DND-41 (cell line): ENCODE results near the gene HTD2.

Source experiments
- ATAC-seq: fragments of 200-7000 bp; cut with Tn5 transposase; 3 replicates; pipeline ENCODE4 v1.9.1; 2021; ENCODE audit warnings: low read depth; ENCODE audit not compliant: insufficient read depth
- DNase-seq: peaks from one replicate; pipeline ENCODE4 v3.0.0-alpha.2; 2020
- H2AFZ ChIP-seq: 2 replicates; pipeline ENCODE4 v1.6.0; 2012; ENCODE audit warnings: low read depth, low read length
- H3K27ac ChIP-seq: 2 replicates; pipeline ENCODE4 v1.5.1; 2012; ENCODE audit warnings: low read length, inconsistent platforms
- H3K27me3 ChIP-seq: fragments of 200-600 bp; sonication (generic); 2 replicates; pipeline ENCODE4 v1.6.0; 2012; ENCODE audit warnings: low read length, mild to moderate bottlenecking, inconsistent platforms; ENCODE audit not compliant: insufficient read depth, poor library complexity
- H3K36me3 ChIP-seq: 2 replicates; pipeline ENCODE4 v1.5.1; 2012; ENCODE audit warnings: low read length, inconsistent platforms; ENCODE audit not compliant: insufficient read depth
- H3K4me1 ChIP-seq: 2 replicates; pipeline ENCODE4 v1.5.1; 2012; ENCODE audit warnings: mild to moderate bottlenecking, low read length; ENCODE audit not compliant: insufficient read depth
- H3K4me2 ChIP-seq: 2 replicates; pipeline ENCODE4 v1.6.0; 2012; ENCODE audit warnings: mild to moderate bottlenecking, moderate library complexity, low read length, inconsistent platforms; ENCODE audit not compliant: insufficient read depth
- H3K4me3 ChIP-seq, 2 experiments: fragments of 200-600 bp in 1 of 2; shearing (Covaris generic) in 1 of 2; 2 replicates each; pipeline ENCODE4 v1.5.1; 2012 to 2016; ENCODE audit warnings: inconsistent platforms in 2 of 2, low read length in 2 of 2, mild to moderate bottlenecking in 2 of 2, low read depth in 1 of 2, moderate library complexity in 1 of 2
- H3K79me2 ChIP-seq: 2 replicates; pipeline ENCODE4 v1.6.0; 2012; ENCODE audit warnings: low read length, inconsistent platforms; ENCODE audit not compliant: insufficient read depth
- H3K9ac ChIP-seq: 2 replicates; pipeline ENCODE4 v1.6.0; 2012; ENCODE audit warnings: low read depth, mild to moderate bottlenecking, inconsistent platforms, low read length, moderate library complexity
- H3K9me3 ChIP-seq: 2 replicates; pipeline ENCODE4 v1.5.1; 2012; ENCODE audit warnings: low read length, moderate library complexity, mild to moderate bottlenecking, inconsistent platforms; ENCODE audit not compliant: insufficient read depth, severe bottlenecking
- H4K20me1 ChIP-seq: 2 replicates; pipeline ENCODE4 v1.6.0; 2012; ENCODE audit warnings: low read length; ENCODE audit not compliant: insufficient read depth
- EZH2 ChIP-seq: IDR thresholded peaks from 3 replicates; pipeline ENCODE4 v1.6.1; 2012; ENCODE audit warnings: borderline replicate concordance, low read depth, mild to moderate bottlenecking, moderate library complexity, low read length, inconsistent platforms; ENCODE audit not compliant: severe bottlenecking
- TF ChIP-seq, protein P1 (sequence below): IDR thresholded peaks from 2 replicates; pipeline ENCODE4 v1.5.1; 2012; ENCODE audit warnings: borderline replicate concordance, low read length, moderate library complexity, mild to moderate bottlenecking; ENCODE audit not compliant: poor library complexity, severe bottlenecking; ENCODE audit errors: extremely low read depth

Gene HTD2

DNA sequence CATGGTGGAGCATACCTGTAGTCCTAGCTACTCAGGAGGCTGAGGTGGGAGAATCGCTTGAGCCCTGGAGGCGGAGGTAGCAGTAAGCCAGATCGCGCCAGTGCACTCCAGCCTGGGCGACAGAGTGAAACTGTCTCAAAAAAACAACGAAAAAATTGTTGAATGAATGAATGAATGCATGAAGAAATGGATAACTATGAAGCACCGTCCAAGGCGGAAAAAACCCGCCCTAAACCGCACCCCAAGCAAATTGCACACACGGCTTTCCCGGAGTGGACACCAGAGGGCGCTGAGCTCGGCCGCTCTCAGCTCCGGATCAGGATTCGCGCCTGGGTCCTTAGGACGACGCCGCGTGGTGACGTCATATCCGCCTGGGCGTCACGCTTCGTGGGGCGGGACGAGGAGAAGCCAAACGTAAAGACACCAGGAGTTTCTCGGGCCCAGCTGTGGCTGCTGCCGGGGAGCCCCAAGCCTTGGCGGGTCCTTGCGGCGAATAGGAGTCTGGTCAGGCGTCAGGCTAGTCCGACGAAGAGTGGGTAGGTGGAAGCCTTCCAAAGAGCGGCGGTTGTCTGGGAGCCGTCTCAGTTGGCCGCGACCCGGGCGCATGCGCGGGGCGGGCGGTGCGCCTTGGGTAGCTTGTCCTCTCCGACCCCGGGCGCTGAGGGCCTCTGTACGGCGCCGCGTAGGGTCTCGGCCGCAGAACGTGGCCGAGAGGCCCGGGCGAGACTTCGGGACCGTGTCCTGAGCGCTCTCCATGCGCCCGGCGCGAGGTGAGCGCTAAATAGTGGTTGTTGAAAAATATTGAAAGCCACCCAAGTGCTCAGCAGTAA lies at the start of gene HTD2, which contains the start of gene RPP14:
TSS of gene HTD2 (plus strand) at position 639 of the 830 bp plus-strand sequence. CDS start 11,094 bp downstream, outside the sequence.
TSS of gene RPP14 (plus strand) at position 364 of the 830 bp plus-strand sequence. CDS start 4,085 bp downstream, outside the sequence.
- Histone ChIP-seq H3K4me3 (peak within 1 kb of the TSS; percentile 90 to 95), H3K4me1 (peaks cover 27% of the 10 kb centered on the region), H3K79me2 (peaks cover 44% of the 10 kb centered on the region), H4K20me1 (peaks cover 24% of the 10 kb centered on the region), H2AFZ (peak within 1 kb of the TSS; percentile 90), H3K36me3 (peaks cover 27% of the 10 kb centered on the region), H3K9me3 (no peaks in the 10 kb centered on the region), H3K27ac (peak within 1 kb of the TSS; percentile 97), H3K4me2 (peak within 1 kb of the TSS; percentile 91), H3K27me3 (peaks cover 1% of the 10 kb centered on the region), H3K9ac (peak within 1 kb of the TSS; percentile 86)
- DNase-seq (peak; percentile 98), ATAC-seq (peak; percentile 88)
- TF ChIP-seq EZH2 = no peak
- TF ChIP-seq, protein P1, sequence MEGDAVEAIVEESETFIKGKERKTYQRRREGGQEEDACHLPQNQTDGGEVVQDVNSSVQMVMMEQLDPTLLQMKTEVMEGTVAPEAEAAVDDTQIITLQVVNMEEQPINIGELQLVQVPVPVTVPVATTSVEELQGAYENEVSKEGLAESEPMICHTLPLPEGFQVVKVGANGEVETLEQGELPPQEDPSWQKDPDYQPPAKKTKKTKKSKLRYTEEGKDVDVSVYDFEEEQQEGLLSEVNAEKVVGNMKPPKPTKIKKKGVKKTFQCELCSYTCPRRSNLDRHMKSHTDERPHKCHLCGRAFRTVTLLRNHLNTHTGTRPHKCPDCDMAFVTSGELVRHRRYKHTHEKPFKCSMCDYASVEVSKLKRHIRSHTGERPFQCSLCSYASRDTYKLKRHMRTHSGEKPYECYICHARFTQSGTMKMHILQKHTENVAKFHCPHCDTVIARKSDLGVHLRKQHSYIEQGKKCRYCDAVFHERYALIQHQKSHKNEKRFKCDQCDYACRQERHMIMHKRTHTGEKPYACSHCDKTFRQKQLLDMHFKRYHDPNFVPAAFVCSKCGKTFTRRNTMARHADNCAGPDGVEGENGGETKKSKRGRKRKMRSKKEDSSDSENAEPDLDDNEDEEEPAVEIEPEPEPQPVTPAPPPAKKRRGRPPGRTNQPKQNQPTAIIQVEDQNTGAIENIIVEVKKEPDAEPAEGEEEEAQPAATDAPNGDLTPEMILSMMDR = peak; percentile 98

DNA sequence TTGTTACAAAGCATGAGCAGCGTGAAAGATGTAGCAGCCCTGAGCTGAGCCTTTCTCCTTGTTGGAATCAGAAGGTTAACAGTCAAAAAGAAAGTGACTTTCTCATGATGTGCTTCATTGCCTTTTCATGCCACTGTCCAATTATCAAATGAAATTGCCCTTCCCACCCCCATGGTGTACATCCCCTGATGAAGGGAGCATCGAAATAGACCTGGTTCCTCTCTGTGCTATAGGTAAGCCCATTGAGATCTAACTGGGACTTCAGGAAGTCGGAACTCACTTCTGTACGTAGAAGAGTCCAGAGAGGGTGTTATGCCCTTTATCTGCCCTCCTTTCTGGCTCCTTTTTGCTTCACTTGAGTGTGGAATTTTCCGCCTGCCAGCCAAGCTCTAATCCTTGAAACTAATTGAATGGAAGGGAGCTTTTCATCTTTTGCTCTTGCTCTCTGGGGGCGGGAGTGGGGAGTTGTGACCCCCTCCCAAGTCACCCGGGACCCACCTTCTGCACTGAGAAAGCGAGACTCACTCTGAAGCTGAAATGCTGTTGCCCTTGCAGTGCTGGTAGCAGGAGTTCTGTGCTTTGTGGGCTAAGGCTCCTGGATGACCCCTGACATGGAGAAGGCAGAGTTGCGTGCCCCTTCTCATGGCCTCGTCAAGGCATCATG lies 47.8 kb upstream of the HTD2 start:
- H3K9me3 ChIP-seq = no peaks in the 10 kb centered on the region
- ATAC-seq (no peak), DNase-seq (no peak)
- no peak overlapping the region for H3K27ac ChIP-seq
- H4K20me1 ChIP-seq = no peaks in the 10 kb centered on the region
- H3K4me1 ChIP-seq = no peaks in the 10 kb centered on the region
- H3K4me3 ChIP-seq = no peak overlapping the region
- no peak overlapping the region for H3K9ac ChIP-seq
- no peaks in the 10 kb centered on the region for H3K27me3 ChIP-seq
- no peaks in the 10 kb centered on the region for H3K36me3 ChIP-seq
- TF ChIP-seq, protein P1 = no peak
- no peak for TF ChIP-seq EZH2
- no peak overlapping the region for H2AFZ ChIP-seq
- H3K79me2 ChIP-seq = no peaks in the 10 kb centered on the region
- no peak overlapping the region for H3K4me2 ChIP-seq

DNA sequence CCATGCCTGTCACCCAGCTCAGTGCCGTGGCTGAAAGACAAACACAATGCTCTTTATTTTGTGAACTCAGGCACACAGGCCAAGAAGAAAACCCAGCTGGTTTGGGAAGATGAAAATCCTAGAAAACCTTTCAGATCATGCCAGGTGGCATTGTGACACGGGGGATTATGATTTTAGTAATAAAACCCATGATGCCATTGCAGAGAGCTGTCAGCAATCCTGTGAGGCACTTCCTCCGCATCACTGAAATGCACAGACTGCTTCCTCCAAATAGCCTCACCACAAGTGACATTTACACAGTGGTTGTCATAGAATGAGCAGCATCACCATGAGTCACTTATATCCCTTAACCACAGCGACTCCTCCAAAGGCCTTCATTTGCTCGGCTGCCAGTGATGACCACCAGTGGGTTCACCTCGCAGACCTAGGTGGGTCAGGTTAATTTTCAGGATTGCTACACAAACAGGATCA lies 46.0 kb upstream of the HTD2 start:
- Histone ChIP-seq H3K4me1 (no peaks in the 10 kb centered on the region), H3K79me2 (no peaks in the 10 kb centered on the region), H3K4me3 (no peak overlapping the region), H3K36me3 (no peaks in the 10 kb centered on the region), H2AFZ (no peak overlapping the region), H3K27me3 (no peaks in the 10 kb centered on the region), H3K9me3 (no peaks in the 10 kb centered on the region), H4K20me1 (no peaks in the 10 kb centered on the region), H3K9ac (no peak overlapping the region), H3K27ac (no peak overlapping the region), H3K4me2 (no peak overlapping the region)
- TF ChIP-seq, protein P1 = no peak
- TF ChIP-seq EZH2 = no peak
- no peak for ATAC-seq
- DNase-seq = no peak
